NCI-H2107 treated with DMSO at 0.1 percent for 48 hours (cell line): Measurements from ENCODE around the gene ARRB1.
"Not testable (repeated sequence)": the region's sequence is repeated elsewhere in the genome, so short reads cannot be mapped to it uniquely, and the experiment has no call there.

Experiments
- DNase-seq: peaks from one replicate; lab custom pipeline; 2025; ENCODE audit not compliant: unreplicated experiment; lab: John Stamatoyannopoulos, UW

Gene ARRB1

DNA sequence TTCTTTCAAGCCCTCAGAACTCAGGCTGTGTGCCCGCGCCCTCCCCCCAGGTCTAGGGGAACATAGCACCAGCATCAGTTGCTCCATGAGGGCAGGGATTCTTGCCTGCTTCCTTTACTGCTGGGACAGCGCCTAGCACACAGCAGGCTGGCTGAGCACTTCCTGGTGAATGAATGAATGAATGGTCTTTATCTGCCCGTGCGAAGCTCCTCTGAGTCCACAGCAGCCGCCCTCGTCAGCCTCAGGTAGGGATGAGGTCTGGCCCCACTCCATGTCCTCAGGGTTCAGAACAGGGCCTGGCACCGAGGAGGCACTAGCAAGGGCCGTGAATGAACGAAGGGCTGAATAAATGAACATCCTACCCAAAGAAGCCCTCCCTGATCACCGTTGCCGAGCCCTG is 27.3 kb downstream of the ARRB1 start:
- no peak for DNase-seq

DNA sequence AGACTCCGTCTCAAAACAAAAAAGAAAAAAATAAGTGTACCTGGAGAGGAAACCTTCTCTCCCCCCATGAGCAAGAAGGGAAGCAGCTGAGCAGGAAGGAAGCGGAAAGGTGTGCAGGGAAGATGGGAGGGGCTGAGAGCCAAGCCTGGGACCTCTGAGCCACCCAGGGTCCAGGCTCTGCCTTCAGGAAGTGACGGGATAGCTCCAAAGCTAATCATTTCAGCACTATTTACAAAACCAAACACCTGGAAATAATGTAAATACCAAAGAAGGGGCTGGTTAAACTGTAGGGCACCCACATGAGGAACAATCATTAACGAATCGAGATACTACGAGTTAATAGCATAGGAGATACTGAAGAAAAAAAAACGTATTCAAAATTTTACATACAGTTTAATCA is 27.9 kb downstream of the ARRB1 start:
- no peak for DNase-seq

DNA sequence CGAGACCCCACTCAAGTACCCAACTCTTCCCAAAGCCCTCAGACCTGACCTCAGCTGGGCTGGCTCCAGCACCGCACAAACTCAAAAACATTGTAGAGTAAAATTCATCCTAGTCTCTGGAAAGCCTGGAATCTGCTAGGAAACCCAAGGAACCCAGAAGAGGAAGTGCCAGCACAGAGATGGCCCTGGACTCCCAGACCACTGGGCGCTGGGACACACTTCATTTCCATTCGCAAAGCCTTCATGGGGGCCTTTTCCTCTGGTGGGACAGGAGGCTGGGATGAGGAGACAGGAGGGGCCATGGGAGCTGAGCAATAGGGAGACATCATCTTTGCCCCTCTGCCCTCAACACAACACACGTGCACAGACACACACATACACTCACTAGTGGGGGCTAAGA is 30.8 kb downstream of the ARRB1 start:
- no peak for DNase-seq

DNA sequence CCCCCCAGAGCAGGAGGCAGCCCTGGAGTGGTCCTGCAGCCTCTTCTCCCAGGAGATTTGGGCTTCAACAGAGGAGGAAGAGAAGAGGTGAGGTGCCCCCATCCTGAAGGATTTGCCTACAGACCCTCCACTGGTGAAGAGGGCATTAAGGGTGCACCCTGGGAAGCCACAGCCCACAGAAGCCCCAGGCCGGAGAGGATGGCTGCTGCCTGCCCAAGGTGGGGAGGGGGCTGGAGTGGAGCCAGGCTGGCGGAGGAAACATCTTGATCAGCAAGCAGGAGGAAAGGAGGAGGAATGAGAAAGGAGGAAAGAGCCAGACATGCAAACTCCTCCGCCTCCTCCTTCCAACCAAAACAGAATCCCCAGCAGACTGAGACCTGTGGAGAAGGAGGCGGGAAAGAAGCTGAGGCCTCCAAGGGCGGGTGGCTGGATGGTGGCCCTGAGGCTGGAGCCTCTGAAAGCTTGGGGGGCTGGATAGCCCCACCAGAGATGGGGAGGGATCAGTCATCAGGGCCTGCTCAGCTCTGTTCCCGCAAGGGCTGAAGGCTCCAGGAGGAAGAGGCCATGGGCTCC is 31.3 kb downstream of the ARRB1 start:
- DNase-seq = no peak

DNA sequence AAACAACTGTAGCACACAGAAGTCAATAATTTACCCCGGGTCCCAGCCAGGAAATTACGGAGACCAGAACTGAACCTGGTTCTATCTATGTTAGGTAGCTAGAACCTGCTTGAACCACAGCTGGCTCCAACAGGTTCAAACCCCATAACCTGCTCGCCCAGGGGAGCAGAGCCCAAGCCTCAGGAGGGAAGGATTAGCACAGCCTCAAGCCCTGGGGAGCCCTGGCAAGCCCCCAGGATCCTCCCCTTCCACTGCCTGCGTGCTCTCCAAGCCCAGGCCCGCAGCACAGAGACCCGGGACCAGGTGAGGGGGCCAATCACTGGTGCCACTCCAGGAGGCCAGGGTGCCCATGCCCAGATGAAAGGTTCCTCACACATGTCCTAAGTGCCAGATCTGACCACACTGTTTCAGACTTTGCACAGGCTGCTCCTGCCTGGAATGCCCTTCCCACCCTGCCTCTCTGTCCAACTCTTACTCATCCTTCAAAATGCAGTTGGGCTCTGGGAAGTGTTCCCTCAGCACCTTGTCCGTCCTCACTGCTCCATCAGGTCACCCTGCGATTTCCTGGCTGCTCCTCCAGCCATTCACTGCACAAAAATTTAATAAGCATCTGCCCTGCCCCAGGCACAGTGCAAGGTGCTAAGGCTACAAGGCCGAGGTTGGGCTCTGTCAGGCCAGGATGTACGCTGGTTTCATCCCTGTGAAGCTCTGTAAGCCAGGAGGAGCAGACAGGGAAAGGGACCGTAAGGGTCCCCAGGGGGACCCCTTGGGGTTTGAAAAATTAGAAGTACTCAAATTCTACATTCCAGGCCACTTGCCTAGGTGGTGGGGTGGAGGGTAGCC is 32.2 kb downstream of the ARRB1 start:
- no peak for DNase-seq

DNA sequence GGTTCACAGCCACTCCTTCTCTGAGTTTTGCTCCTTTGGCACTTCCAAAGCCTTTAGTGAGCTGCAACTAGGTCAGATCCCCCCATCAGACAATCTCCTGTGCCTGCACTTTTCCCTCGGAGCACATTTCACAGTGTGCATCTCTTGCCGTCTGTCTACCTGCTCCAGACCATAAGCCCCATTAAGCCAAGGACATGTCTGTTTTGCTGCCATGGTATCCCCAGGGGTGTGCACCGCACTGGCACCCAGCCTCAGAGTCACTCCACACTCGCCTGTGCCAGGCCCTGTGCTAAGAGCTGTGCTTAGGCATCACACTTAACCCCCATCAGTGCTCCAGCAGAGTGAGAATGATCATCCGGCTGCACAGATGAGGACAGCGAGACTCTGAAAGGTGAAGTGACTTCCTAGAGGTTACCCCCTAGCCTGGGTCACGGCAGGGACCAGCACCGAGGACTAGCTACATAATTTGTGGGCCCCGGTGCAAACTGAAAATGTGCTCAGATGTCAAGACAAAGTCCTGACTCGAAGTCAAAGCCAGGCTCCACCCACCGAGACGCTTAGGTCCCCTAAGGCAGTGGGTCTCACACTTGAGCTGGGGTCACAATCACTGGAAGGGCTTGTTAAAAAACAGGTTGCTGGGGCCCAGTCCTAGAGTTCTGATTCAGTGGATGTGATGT is 33.9 kb downstream of the ARRB1 start:
- no peak for DNase-seq

DNA sequence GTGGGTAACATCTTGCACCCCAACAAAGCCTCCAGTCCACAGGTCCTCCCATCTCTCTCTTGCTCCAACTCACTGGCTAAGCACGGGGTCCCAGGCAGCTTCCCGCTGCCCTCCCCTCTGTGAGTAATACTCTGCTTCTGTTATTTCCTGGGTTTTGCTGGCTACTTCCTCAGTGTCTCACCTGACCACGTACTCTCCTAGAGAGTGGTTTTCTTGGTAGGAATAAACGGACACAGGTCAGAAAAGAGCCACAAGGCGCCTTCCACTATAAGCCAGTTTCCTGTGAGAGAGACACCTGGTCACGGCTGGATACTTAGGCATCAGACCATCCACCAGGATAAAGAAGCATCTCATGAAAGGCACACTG is 36.0 kb downstream of the ARRB1 start:
- no peak for DNase-seq

DNA sequence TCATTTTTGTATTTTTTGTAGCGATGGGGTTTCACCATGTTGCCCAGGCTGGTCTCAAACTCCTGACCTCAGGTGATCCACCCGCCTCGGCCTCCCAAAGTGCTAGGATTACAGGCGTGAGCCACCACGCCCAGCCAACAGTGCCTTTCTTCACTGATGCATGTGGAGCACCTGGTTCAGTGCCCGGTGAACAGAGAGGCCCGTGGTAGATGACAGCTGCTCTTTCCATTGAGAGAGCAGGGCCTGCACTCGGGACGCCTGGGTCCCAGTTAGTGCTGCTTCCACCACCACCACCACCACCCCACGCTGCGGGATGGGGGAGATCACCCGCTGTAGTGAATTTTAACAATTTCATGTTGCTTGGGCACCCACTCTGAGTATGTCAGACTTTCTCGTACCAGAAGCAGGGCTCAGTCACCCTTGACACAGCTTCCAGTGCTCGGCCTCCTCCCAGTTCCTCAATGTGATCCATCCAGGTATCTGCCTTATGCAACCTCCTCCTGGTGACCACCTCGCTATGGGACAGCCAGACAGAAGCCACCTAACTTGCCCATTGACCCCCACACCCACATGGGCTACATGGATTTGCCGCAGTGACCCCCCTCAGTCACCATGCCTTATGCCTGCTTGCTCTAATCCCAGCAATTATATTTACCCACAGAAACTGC is 36.6 kb downstream of the ARRB1 start:
- no peak for DNase-seq

DNA sequence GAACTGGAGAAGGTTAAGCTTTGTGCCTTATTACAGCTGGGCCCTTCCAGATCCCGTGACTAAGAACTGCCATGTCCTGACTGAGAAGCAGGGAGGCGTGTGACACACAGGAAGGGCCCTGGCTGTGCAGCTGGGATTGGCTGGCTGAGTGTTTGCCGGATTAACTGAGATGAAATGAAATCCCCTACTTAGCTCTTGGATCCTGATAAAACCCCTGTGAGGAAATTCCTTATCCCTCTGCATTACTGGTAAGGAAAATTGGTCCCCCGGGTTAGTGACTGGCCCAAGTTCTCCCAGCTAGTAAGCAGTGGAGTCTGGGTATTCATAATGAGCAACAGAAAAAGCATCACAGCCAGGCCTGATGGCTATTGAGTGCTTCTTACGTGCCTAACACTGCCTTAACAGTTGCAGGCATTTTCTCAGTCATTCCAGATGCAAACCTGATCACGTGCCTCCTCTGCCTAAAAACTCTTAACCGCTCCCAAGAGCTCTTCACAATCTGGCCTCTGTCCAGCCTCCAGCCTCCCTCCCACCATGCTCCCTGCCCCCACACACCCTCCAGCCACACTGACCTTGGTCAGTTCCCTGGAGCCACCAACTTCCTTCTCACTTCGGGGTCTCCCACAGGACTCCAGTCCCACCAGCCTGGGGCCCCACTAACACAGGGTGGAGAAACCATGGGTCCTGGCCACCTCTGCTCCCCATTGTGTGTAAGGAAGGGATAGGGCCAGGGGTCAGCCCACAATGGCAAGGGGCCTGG is 37.8 kb downstream of the ARRB1 start:
- peak; percentile 3 for DNase-seq

DNA sequence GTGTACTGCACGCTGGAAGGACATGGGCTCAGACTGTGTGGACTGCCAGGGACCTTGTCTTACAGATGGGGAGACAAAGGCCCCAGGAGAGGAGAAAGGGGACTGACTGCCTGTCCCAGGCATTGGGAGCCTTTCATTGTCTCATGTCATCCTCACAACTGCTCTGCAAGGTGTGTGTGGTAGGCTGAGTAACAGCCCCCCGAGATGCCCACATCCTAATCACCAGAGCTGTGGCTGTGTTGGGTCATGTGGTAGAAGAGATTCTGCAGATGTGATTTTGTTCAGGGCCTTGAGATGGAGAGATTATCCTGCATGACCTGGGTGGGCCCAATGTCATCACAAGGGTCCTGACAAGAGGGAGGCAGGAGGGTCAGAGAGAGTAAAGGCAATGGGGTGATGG is 39.1 kb downstream of the ARRB1 start:
- DNase-seq = no peak

DNA sequence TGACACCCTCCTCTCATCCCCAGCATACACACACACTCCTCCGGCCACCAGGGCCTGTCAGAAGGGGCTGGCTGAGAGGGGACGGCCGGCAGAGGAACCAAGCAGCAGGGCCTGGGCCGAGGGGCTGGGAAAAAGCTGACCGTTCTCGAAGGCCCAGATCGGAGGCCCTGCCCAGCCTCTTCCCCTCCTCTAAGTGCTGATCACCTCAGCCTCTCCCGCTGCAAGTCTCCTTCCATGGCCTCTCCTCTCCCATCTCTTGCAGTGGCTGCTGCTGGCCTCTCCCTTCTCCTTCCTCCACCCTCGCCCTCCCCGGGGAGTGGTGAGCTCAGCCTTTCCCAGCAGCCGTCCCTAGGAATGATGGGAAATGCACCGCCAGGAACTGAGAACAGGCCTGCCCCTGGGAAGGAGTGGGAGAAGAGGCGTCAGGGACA is 39.6 kb downstream of the ARRB1 start:
- no peak for DNase-seq

DNA sequence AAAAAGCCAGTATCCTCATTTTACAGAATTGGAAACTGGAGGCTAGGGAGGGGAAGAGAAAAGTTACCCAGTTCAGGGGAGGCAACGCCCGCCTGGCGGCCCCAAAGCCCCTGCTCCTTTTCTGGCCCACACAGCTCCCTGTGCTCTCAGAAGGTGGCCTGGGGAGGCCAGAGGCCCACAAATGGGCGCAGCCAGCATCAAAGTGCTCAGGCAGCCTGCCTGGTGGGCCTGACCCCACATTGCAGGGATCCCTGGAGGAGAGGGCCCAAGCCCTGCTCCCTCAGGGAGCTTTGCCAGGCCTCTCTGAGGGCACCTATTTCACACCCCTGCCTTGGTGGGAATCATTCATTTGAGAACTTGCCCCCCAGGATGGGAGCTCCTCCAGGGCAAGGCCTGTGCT is 42.5 kb downstream of the ARRB1 start:
- DNase-seq = no peak

DNA sequence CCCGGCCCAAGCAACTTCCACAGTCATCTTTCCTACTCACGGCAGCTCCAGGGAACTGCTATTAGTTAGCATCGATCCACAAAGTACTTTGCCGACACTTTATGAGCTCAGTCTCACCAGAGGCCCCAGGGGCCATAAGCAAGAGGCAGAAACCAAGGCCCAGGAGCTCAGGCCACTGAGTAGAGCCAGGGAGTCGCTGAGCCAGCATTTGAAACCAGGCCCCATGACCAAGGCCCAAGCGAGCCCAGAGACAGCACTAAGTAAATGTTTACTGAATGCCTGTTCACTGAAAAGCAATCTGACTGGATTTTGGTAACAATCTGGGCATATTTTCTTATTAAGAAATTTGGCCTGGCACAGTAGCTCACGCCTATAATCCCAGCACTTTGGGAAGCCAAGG is 43.3 kb downstream of the ARRB1 start:
- no peak for DNase-seq

DNA sequence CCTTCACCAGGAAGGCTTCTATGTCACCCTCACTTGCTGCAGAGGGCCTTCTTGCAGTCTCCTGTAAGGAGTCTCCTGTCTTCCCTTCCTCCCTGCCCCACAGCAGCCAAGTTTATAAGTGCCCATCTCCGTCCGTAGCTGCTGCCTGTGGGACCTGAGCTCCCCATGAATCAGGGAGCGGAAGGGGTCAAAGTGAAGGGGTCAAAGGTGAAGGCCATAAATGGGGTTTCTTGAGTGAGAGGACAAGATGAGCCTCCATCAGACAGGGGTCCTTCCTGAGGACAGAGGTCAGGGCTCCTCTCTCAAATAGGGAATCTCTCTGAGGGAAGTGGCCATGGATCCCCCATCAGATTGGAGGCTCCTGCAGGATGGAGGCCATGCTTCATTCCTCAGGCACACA is 44.4 kb downstream of the ARRB1 start:
- no peak for DNase-seq

DNA sequence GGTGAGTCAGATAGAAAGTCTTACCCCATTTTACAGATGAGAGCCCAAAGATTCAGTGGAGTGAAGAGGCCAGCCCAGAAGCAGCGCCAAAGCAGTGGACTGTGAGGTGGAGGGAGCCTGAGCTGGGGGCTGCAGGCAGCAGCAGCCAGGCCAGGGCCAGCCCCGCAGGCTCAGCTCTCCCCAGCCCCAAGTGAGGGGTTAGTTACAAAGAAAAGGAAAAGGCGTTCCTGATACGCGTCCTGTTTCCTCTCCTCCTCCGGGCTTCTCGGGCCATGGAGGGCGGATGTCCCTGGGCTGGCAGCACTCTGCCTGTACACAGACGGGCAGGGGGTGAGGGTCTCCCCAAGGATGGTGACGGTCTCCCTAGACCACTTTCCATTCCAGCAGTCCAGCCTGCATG is 44.9 kb downstream of the ARRB1 start:
- no peak for DNase-seq

DNA sequence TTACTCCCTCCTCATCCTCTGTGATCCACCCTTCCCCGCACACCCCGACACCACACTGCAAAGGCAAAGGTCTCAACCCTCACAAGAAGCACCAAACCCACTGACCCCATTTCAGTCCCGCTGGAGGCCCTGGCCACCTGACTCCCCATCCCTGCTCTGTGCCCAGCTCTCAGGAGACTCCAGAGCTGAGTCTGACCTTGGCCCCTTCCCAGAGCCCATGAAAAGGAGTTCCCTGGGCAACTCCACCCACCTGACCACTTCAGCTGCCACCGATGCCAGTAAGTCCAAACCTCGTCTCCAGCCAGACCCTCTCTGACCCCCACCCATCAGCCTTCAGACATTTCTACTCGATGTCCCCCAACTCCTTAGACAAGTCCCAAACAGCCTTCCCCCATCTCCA is 45.5 kb downstream of the ARRB1 start:
- DNase-seq = no peak

DNA sequence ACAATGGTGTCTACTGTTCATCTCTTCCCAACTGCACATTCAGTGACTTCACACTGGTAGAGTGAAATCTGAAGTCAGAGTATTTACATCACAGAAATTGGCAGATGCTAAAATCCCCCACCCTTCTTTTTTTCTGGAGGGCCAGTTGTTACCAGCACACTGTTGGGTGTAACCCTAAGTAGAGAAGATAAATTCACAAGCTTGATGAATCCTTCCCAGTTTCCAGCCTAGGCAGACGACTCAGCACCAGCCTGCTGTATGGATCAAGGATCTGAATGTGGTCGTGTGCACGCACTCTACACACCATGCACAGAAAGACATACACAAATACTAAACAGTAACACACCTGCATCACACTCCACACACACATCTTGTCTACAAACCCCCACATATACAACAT is 46.0 kb downstream of the ARRB1 start:
- DNase-seq = no peak

DNA sequence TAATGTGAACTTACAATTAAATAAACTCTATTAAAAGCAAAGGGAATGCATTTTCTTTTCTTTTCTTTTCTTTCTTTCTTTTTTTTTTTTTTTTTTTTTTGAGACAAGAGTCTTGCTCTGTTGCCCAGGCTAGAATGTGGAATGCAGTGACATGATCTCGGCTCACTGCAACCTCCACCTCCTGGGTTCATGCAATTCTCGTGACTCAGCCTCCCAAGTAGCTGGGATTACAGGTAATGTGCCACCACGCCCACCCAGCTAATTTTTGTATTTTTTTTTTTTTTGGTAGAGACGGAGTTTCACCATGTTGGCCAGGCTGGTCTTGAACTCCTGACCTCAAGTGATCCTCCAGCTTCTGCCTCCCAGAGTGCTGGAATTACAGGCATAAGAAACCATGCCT is 46.5 kb downstream of the ARRB1 start:
- DNase-seq = not testable (repeated sequence)

DNA sequence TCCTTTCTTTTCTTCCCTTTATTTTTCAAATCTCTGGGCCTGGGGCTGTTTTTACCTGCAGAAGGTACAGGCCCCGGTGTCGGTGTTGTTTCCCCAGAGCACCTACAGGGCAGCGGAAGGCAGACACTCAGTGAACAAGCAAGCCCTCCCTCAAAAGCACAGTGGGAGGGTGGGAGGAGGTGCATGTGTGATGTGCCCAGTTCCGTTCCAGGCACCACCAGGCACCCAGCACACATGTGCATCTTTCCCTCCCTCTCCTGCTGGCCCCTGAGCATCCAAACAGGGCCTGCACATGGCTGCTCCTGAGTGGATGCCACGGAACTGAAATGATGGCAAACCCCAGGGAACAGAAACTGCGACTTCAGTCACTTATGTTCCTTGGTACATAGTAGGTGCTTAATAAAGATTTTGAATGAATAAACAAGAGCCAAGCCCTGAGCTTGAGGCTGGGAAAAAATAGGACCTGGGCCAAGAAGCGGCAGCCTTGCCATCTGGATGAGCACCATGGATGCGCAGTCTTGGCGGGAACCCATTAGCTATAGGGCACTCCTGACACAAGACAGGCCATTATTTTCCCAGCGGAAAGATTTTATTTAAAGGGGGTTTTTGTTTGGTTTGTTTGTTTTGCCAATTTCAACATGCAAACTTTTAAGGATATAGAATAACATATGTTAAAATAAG is 47.8 kb downstream of the ARRB1 start:
- no peak for DNase-seq

DNA sequence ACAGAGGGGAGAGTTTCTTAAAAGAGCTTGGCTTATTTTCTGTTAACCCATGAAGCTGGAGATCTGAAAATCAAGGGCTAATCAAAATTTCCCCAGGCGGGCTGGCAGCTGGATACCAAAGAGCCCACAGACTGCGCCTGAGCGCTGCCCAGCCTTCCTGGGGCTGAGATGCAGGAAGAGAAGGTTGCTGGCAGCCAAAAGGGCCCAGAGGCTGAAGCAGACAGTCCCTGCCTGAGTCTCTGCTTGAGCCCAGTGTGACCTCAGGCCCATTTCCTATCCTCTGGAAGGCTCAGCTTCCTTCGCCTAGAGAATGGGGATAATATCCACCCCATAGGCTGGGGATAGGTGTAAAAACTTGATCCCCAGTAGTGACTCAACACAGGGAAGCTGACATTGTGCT is 49.1 kb downstream of the ARRB1 start:
- DNase-seq = no peak
